T-helper 9 cell (primary cell): ENCODE data around the gene JUNB.

Experiments used
- DNase-seq: peaks from one replicate; pipeline ENCODE4 v3.0.0-alpha.2; 2020
- total RNA-seq, 2 donors: gene quantifications; one replicate each; lab custom pipeline; 2026; lab: John Stamatoyannopoulos, UW

JUNB gene
- total RNA-seq, result 156 to 3,874 reads per million in 2 donors

- DNase-seq, result peak; percentile 97
These were observed at the start of gene JUNB for GRCh38 chr19:12791345-12792050. Gene JUNB, plus strand, starts transcription at chr19:12791486. Its CDS starts 286 bp downstream, at chr19:12791772.

GRCh38 chr19:12745166-12745897 is 46.0 kb upstream of the JUNB start:
- DNase-seq, result no peak

GRCh38 chr19:12748489-12748888 is 42.8 kb upstream of the JUNB start:
- DNase-seq, result no peak

GRCh38 chr19:12749938-12750521 is 41.3 kb upstream of the JUNB start:
- no peak for DNase-seq

GRCh38 chr19:12750851-12751250 is 40.4 kb upstream of the JUNB start:
- DNase-seq, result no peak

- DNase-seq, result no peak
These were observed 39.7 kb upstream of the JUNB start, which contains the start of gene BEST2 for GRCh38 chr19:12751635-12752034. Gene BEST2, plus strand, starts transcription at chr19:12751791. Its CDS starts 802 bp downstream, at chr19:12752593.

GRCh38 chr19:12752056-12752781 is 39.1 kb upstream of the JUNB start:
- no peak for DNase-seq

- DNase-seq, result no peak
These were observed 36.7 kb upstream of the JUNB start for GRCh38 chr19:12754465-12755196.

- no peak for DNase-seq
These were observed 35.0 kb upstream of the JUNB start for GRCh38 chr19:12756150-12756883.

GRCh38 chr19:12757544-12758274 is 33.6 kb upstream of the JUNB start:
- DNase-seq, result peak; percentile 60

- DNase-seq, result no peak
These were observed 31.6 kb upstream of the JUNB start for GRCh38 chr19:12759686-12760085.

GRCh38 chr19:12763100-12763499 is 28.2 kb upstream of the JUNB start:
- no peak for DNase-seq

GRCh38 chr19:12764698-12765097 is 26.6 kb upstream of the JUNB start:
- no peak for DNase-seq

- DNase-seq, result no peak
These were observed 25.2 kb upstream of the JUNB start for GRCh38 chr19:12766051-12766521.

GRCh38 chr19:12767150-12767549 is 24.1 kb upstream of the JUNB start:
- no peak for DNase-seq

- no peak for DNase-seq
These were observed 23.6 kb upstream of the JUNB start for GRCh38 chr19:12767666-12768065.

- DNase-seq, result peak; percentile 51
These were observed 21.6 kb upstream of the JUNB start for GRCh38 chr19:12769689-12770088.

GRCh38 chr19:12770922-12771321 is 20.4 kb upstream of the JUNB start:
- no peak for DNase-seq

GRCh38 chr19:12772323-12772722 is 19.0 kb upstream of the JUNB start:
- no peak for DNase-seq

GRCh38 chr19:12773571-12773970 is 17.7 kb upstream of the JUNB start:
- DNase-seq, result no peak
